HG02970 (cell line): ENCODE measurements around the gene FKBP2.

Experiments
- ATAC-seq: cut with Tn5 transposase; IDR thresholded peaks from one replicate; pipeline ENCODE4 v1.9.1; 2021; ENCODE audit warnings: mild to moderate bottlenecking, moderate library complexity, moderate number of reproducible peaks; ENCODE audit not compliant: unreplicated experiment, low FRiP score

Gene FKBP2

DNA sequence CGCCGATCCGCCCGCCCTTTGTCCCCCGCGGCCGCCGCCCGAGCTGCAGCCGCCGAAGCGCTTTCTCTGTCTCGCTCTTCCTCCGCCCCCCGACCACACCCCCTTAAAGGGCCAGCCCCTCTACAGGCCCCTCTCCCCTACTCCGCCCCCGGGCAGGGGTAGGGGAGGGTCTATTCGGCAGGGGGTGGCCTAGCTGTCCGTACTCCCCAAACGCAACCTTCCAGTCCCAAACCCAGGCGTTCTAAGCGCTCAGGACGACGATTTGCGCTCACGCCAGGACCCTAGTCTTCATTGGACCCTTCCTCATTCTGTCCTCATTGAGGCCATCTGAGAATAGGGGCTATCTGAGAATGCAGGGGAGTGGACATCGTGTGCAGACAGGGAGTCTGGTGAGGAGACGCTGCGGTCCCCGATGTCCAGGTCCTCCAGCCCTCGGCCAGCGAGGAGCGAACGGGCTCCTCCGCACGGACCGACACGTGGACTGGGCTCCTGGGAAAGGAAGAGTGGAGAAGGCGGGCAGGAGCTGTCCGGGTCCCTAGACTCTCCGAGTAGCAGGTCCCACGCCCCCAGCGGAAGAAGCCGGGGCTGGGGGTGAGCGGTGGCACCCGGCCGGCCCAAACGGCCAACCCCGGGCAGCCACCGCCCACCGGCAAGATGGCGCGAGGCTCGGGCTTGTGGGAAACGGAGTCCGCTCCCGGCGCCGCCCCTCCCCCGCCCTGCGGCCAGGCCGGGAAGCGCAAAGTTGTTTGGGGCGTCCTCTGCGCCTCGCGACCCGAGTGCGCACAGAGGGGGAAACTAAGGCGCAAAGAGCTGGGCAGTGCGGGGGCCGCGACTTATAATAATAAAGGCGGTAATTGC is 6.2 kb downstream of the FKBP2 start, which contains the start of gene PPP1R14B:
PPP1R14B (minus strand) TSS at position 73 of the 858 bp plus-strand sequence. CDS start 270 bp downstream, outside the sequence.
- no peak for ATAC-seq

DNA sequence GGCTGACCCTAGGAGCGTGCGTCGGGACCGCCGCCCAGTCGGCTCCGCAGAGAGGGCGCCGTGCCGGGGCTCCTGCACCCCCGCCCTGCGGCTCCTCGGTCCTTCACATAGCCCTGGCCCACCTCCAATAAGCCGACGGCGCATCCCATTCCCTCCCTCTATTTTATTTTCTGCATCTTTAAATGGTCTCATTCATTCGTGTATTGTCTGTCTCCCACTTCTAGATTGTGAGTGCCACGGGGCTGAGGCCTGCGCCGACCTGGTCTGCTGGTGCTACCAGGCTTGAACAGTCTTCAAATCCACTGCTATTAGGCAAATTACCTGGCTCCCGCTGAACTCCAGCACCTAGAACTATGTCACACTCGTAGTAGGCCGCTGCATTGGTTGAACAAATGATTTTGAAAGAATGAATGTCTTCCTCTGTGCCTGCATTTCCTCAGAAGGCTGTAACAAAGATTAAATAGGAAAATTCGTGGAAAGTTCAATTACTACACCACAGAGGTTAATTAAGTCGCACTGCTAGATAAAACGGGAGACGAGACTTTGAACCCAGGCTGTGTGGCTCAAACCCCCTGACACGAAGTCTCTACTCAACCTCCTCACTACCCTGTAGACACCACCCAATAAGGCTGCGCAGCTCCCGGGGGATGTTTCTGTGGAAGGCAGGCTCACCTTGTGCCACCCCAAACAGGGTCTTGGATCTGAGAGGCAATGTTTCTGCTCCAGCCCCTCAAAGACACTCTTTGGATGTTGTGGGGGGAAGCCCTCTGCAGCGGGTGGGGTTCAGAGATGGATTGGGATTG is 7.0 kb downstream of the FKBP2 start:
- ATAC-seq, result no peak

DNA sequence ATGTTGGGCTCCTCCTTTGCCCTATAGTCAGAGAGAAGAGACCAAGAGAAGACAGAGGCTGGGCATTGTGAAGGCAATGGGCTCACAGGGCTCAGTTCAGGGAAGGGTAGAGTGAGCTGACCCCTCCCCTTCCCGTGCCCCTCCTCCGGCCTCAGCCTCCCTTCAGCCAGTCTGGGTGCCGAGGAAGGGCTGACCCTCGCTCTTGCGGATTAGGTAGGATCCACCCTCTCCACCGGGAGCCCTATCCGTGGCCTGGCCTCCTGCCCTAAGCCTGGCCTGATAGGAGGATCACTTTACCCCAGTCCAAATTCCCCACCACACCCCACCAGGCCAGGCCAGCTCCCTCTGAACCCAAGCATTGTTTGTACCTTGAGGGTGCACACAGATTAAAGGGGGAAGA is 7.7 kb downstream of the FKBP2 start:
- no peak for ATAC-seq

DNA sequence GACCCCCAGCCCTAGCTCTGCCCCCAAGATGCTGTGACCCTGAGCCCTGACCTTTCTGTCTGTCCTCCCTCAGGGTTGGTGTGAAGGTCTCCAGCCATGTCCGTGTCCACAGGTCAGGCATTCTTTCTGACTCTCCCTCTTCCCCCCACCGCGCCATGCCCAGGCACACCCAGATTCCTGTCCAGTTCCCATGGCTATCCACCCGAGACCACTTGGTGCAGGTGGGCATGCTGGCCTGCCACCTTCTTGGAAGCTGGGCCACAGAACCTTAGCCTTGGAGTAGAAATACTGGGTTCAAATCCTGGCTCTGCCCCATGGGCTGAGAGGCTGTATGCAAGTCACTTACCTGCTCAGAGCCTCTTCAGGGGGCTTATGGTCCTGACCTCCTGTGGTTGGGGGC is 8.1 kb downstream of the FKBP2 start:
- ATAC-seq, result no peak

- no peak for ATAC-seq
Measured at GRCh38 chr11:64249563-64250414, 8.9 kb downstream of the FKBP2 start.

GRCh38 chr11:64250415-64251015 is 9.6 kb downstream of the FKBP2 start:
- ATAC-seq, result no peak

DNA sequence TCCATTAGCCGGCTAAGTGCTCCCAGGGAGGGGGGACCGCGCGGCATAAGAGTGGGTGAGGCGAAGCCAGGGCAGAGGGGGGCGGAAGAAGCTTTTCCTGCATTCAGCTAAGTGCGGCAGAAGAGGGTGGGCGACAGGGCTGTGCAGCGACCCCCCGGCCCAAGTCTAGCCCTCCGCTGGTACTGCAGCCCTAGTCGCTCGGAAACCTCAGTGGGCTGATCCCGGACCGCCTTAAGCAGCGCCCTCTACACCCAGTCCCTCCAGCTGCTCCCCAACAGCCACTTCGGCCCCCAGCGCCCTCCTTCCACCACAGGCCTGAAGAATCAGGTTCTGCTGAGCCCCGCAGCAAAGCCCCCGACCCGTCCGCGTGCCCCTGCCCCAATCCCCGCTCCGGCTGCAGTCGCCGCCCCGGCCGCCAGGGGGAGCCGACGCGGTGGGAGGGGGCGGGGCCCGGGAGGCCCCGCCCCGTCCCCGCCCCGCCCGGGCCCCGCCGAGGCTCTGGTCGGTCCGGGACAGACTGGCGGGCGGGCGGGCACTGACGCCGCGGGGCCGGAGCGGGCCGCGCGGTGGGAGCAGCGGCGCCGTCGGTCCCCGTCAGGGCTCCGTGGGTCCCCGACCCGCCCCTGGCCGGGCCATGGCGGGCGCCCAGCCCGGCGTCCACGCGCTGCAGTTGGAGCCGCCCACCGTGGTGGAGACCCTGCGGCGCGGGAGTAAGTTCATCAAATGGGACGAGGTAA is 10.3 kb downstream of the FKBP2 start, which contains the start of gene PLCB3:
PLCB3 (plus strand) TSS at position 515 of the 737 bp plus-strand sequence; CDS start at position 635, 120 bp downstream.
- peak; percentile 32 for ATAC-seq

GRCh38 chr11:64251753-64252002 is 10.8 kb downstream of the FKBP2 start:
- no peak for ATAC-seq

GRCh38 chr11:64252003-64252872 is 11.3 kb downstream of the FKBP2 start:
- ATAC-seq, result no peak

DNA sequence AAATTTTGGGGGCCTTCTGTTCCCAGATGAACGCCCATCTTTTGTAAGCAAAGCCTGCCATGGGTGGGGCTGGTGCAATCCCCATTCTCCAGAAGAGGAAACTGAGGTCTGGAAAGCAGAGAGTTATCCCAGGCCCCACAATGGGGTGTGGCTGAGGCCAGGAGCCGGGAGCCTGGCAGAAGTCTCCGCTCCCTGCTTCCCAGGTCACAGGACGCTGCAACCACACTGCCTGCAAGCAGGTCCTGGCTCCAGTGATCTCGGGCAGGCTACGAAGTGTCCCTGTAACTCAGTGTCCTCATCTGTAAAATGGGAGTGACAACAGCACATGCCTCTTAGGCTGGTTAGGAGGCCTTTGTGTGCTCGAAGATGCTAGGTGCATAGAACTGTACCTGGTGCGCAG is 12.1 kb downstream of the FKBP2 start:
- no peak for ATAC-seq

DNA sequence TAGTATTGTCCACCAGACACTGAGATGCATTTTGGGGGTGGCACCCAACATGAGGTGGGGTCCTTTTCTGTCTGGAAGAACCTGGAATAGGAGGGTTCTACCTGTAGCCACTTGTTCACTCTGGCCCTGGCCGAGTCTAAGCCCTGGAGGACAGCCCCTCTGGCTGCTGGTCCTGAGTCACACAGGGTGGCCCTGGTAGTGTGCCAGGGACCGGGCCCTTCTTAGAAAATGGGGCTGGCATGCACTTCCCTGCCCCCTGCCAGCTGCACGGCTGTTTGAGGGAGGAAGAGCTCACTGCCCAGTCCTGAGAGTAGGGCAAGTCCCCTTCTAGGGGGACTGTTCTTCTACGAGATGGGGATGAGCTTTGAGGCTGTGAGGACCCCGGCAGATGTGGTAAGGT is 12.6 kb downstream of the FKBP2 start:
- no peak for ATAC-seq

DNA sequence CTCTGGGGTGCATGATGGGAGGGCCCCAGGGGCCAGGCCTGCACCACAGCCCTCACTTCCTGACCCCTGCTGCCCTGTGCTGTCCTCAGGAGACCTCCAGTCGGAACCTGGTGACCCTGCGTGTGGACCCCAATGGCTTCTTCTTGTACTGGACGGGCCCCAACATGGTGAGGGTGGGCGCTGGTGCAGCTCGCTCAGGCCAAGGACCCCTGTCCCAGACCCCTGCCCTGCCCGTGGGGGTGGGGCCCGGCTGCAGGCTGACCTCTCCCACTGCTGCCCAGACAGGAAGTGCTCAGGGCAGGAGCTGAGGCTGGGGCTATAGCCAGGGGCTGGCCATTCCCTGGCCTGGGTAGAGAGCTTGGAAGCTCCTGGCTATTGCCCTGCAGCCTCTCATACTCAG is 13.4 kb downstream of the FKBP2 start:
- no peak for ATAC-seq

- ATAC-seq, result no peak
Measured at GRCh38 chr11:64255135-64256128, 14.5 kb downstream of the FKBP2 start.

GRCh38 chr11:64256300-64256699 is 15.4 kb downstream of the FKBP2 start:
- no peak for ATAC-seq

DNA sequence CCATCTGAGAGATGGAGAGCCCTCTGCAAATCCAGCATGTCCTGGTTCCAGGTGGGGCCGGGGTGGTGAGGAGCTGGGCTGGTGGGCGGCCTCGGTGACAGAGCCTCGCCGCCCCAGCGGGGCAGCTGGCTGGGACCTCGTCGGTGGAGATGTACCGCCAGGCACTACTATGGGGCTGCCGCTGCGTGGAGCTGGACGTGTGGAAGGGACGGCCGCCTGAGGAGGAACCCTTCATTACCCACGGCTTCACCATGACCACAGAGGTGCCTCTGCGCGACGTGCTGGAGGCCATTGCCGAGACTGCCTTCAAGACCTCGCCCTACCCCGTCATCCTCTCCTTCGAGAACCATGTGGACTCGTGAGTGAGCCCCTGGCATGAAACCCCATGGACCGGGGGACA is 17.5 kb downstream of the FKBP2 start:
- no peak for ATAC-seq

- no peak for ATAC-seq
Measured at GRCh38 chr11:64258946-64259532, 18.1 kb downstream of the FKBP2 start.

GRCh38 chr11:64259533-64260067 is 18.7 kb downstream of the FKBP2 start:
- no peak for ATAC-seq
